H1 (cell line): ENCODE data around the gene FHOD1.

Experiments used
- CTCF ChIP-seq, 3 experiments: IDR thresholded peaks; 1 replicate in 2 of 3; 2 replicates in 1 of 3; pipeline versions ENCODE4 v1.5.1 to v1.6.1; 2011; ENCODE audit warnings: low read length in 3 of 3, mild to moderate bottlenecking in 3 of 3, inconsistent platforms in 2 of 3, low read depth in 1 of 3, moderate library complexity in 1 of 3; ENCODE audit not compliant: insufficient read depth in 1 of 3; ENCODE audit errors: control extremely low read depth in 1 of 3
- FOSL1 ChIP-seq: IDR thresholded peaks from 2 replicates; pipeline ENCODE4 v1.6.1; 2011; ENCODE audit warnings: mild to moderate bottlenecking, low read depth, low read length, moderate library complexity; ENCODE audit not compliant: insufficient read depth

DNA sequence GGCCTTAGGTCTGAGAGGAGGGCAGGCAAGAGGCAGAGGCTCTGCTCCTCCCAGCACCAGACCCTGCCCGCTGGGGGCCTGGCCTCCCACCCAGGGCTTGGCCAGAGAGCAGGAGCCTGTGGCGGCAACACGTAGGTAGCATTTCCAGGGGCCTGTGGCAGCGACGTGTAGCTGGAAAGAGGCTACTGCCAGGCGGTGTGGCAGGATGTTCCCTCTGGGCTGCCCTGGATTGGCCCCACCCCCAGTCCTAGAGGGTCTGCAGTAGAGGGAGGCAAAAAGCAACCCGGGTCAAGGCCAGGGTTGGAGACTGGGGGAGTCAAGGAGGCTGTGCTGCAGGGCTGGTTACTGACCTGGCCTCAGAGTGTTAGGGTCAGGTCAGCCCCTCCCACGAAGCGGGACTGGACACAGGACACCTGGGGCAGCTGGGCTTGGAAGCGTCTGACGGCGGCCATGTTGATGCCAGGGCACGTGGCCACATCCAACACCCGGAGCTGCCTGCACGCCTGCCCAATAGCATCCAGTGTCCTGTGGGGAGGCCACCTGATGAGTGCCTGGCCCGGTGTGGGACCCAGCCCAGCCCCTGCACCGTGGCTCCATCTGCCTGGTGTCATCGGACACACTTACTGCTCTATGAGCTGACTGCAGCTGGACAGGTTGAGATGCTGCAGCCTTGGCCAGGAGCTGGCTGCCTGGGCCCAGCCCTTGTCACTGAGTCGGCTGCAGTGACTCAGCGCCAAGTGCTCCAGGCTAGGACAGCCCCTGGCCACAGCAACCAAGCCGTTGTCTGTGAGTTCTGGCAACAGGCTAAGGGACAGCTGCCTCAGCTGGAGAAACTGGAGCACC is 39.8 kb downstream of the FHOD1 start:
- no peak for TF ChIP-seq FOSL1
- no peak for TF ChIP-seq CTCF (IDR thresholded peaks at IDR 0.05; ENCODE audit: control extremely low read depth in 1 of 3, insufficient read depth in 1 of 3, low read depth in 1 of 3, low read length in 3 of 3)
